Right lung (tissue), 5 donors: ENCODE data around the gene ANKRD12. TPM values are rescaled to one million over a fixed set of nuclear protein-coding genes. Genes with fewer than 3 reads are reported as not detected.

ENCODE experiments used
- DNase-seq, 2 donors: peaks; one replicate each; pipeline ENCODE4 v3.0.0-alpha.2; 2013
- polyA plus RNA-seq, 5 donors: library from polyadenylated mRNA; unstranded; fragments of 120-200 nt; gene quantifications; one replicate each; pipeline versions ENCODE4 v1.2.1 to v1.2.3, GENCODE V29; 2013; ENCODE audit warnings: inconsistent platforms in 1 of 5, low replicate concordance in 1 of 5; ENCODE audit not compliant: insufficient read length in 5 of 5, insufficient read depth in 1 of 5

The ANKRD12 gene
- polyA plus RNA-seq, 5 donors, result 14.3 to 35.4 (median 32.7) TPM

GRCh38 chr18:9289698-9290097 is 153.1 kb downstream of the ANKRD12 start:
- no peak for DNase-seq

DNA sequence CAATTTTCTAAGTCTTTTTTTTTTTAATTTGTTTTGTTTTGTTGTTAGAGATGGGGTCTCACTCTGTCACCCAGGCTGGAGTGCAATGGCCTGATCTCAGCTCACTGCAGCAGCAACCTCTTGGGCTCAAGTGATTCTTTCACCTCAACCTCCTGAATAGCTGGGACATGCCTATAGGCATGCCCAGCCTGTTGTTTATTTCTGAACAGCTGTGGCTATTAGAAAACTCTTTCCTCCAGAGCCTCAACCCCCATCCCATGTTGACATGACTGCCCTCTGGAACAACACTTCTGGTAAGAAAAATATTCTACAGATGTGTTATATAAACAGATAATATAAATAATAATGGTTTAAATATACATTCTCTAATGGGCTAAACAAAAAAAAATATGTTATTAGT is 153.6 kb downstream of the ANKRD12 start:
- peak; percentile 23 to 26 for DNase-seq

- no peak for DNase-seq
These were observed 155.5 kb downstream of the ANKRD12 start for GRCh38 chr18:9292047-9292446.

DNA sequence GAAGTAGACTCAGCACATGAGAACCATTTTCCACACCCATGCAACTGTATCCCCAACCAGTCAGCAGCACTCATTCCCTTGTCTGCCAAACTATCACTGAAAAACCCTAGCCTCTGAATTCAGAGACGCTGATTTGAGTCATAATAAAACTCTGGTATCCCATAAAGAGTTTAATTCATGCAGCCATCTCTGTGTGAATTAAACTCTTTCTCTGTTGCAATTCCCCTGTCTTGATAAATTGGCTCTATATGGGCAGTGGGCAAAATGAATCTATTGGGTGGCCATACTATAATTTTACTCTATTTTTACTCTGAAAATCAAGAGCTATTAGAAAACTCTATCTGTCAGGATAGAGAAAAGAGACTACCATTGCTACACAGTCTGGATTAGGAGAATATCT is 157.4 kb downstream of the ANKRD12 start:
- DNase-seq, result no peak

- no peak for DNase-seq
These were observed 159.8 kb downstream of the ANKRD12 start for GRCh38 chr18:9296233-9297006.

- DNase-seq, result no peak
These were observed 160.4 kb downstream of the ANKRD12 start for GRCh38 chr18:9297007-9297393.

DNA sequence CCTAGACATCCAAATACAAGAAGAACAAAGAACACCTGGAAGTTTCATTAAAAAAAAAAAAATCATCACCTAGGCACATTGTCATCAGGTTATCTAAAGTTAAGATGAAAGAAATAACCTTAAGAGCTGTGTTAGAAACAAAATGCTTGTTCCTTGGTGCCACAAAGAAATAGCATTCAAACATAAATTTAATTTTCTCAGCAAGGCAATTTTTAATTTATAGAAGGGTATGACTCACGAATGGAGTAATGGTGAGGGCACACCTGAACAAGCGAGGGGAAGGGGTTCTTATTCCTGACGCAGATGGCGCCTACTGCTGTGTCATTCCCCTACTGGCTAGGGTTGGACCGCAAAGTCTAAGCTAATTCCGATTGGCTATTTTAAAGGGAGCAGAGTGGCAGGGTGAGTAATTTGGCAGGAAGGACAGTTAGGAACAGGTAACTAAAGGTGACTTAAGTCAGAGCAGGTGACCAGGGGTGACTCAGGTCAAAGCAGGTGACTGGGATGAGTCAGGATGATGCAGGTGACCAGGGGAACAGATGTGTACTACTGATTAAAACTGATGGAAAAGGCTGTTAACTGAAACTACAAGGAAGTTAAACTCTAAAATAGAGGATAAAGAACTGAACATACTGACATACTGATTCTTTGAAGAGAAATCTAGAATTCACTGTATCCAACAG is 167.9 kb downstream of the ANKRD12 start:
- DNase-seq, result no peak

DNA sequence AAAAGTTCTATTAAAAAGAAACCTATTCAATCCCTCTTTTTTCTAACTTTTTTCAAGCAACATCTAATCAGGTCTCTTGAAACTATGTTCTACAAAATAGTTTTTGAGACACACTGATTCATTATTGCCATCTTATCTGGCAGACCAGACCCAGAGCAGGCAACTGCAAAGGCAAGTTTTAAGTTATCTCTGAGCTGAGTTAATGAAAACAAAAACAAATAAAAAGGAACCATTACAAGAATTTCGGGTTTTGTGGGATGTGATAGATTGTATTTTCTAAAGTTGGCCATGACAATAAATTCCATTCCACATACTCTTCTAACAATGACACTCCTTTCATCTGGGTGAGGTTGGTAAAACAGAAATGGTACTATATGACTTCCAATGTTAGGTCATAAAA is 182.8 kb downstream of the ANKRD12 start:
- no peak for DNase-seq

GRCh38 chr18:9321017-9321452 is 184.5 kb downstream of the ANKRD12 start:
- DNase-seq, result peak; percentile 50 to 72

- DNase-seq, result peak; percentile 10 to 13
These were observed 185.2 kb downstream of the ANKRD12 start for GRCh38 chr18:9321736-9322135.

DNA sequence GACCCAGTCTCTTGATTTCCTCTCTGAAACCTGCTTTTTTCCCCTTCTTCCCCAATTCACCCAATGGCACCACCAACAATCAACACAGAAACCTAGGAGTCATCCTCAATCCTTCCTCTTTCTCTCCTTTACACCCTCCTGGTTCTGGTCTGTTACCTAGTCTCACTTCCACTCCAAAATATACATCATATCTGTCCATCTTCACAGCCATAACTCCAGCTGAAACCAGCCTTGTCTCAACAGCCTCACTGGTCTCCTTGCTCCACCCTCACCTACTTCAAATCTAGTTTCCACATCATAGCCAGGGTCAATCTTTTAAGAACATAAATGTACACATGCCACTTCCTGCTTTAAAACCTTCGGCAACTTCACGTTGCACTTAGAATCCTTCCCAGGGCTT is 186.2 kb downstream of the ANKRD12 start:
- no peak for DNase-seq

GRCh38 chr18:9323750-9324445 is 187.3 kb downstream of the ANKRD12 start:
- DNase-seq, result no peak

- no peak for DNase-seq
These were observed 189.1 kb downstream of the ANKRD12 start for GRCh38 chr18:9325716-9326115.

- DNase-seq, result no peak
These were observed 192.2 kb downstream of the ANKRD12 start for GRCh38 chr18:9328776-9329175.

GRCh38 chr18:9329471-9329870 is 192.9 kb downstream of the ANKRD12 start:
- no peak for DNase-seq

- DNase-seq, result no peak
These were observed 193.8 kb downstream of the ANKRD12 start for GRCh38 chr18:9330419-9330818.

DNA sequence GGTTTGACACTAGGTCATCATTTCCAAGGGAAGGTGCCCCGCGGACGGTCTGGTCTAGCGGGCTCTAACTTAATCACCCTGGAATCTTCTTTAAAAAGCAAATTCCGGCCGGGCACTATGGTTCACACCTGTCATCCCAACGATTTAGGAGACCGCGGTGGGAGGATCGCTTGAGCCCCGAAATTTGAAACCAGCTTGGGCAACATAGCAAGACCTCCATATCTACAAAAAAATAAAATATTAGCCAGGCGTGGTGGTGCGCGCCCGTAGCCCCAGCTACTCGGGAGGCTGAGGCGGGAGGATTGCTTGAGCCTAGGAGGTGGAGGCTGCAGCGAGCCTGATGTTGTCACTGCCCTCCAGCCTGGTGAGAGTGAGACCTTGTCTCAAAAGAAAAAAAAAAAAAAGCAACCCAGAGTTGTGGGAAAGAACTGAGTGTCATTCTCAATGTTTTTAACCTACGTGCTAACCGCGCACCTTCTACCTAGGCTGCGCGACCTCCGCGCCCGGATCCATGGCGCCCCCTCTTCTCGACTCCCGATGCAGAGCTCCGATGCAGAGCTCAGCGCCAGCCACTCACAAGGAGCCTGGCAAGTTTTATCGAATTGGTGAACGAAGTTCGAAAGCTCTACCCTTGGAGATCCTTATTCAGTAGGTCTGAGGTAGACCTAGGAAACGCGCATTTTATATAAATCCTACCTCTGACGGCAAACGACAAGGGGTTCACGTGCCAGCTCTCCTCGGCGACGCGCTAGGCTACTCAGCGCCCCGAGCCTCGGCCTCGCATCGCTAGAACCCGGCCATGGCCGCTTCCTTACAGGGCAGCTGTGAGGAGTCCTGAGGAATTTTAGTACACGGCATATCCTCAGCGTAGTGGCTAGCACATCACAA is 197.1 kb downstream of the ANKRD12 start:
- DNase-seq, result no peak

DNA sequence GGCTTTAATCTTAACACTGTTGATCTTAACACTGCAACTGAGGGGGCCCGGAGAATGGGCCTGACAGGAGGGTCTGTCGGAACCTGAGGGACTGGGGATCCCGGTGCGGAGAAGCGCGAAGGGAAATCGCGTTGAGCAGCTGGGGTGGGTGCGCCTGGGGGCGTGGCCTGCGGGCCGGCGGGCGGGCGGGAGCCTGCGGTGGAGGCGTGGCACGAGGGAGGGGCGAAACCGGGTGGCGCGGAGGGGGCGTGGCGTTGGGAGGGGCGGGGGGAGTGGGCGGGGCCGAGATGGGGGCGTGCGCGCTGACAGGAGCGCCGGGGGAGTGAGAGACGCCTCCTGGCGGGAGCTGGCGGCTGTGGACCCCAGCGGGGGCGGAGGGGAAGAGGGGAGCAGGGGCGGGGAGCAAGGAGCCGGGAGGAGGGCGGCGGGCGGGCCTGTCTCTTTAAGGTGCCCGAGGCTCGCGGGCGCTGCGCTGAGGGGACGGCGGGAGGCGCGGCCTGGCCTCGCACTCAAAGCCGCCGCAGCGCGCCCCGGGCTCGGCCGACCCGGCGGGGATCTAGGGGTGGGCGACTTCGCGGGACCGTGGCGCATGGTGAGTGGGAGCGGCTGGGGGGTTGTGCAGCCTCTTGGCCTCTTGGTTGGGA is 197.9 kb downstream of the ANKRD12 start, which contains the start of gene TWSG1:
TWSG1 (plus strand) TSS at position 445 of the 644 bp plus-strand sequence. CDS start 2,457 bp downstream, outside the sequence.
- peak; percentile 92 to 93 for DNase-seq

- no peak for DNase-seq
These were observed 198.6 kb downstream of the ANKRD12 start for GRCh38 chr18:9334973-9335696.
